ENCODE results near the gene CLNS1A.
"Not testable (repeated sequence)": the region's sequence is repeated elsewhere in the genome, so short reads cannot be mapped to it uniquely, and the experiment has no call there.

CLNS1A gene

GRCh38 chr11:77617892-77618291 lies 19.7 kb downstream of the CLNS1A start:
- DNase-seq, result no peak

DNA sequence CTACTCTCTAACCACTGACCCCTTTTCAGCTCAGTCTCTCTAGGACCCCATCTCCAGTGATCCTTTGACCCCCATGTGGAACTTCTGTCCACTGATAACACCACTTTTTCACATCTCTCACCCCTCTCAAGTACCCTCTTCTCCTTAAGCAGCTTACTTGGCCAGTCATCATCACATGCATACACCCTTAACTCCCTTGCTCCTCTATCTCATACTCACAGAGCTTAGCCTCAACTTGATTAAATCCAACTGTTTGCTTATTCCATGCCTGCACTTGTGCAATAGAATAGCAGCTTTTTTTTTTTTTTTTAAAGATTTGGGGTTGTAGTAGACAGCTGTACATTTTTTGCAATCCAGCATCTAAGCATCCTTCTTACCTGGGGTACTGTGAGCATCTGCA lies 25.7 kb downstream of the CLNS1A start:
- no peak for DNase-seq

- DNase-seq, result no peak
Observed at GRCh38 chr11:77609234-77609633, 28.4 kb downstream of the CLNS1A start.

DNA sequence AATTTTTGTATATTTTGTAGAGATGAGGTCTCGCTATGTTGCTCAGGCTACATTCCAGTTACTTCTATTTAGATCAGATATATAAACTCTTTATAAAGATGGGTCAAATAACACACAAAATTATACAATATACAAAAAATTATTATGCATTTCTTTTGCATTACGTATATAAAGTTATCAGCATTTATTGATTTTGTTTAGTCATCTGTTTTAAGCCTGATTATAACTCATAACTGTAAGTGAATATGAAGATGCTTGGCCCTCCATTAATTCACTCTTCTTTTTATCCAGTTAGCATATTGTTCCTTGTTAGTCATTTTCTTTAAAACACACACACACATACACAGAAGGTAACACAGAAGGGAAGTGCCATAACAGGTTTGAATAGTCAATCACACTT lies 33.3 kb downstream of the CLNS1A start:
- no peak for DNase-seq

GRCh38 chr11:77602381-77603088 lies 35.1 kb downstream of the CLNS1A start:
- DNase-seq, result no peak

DNA sequence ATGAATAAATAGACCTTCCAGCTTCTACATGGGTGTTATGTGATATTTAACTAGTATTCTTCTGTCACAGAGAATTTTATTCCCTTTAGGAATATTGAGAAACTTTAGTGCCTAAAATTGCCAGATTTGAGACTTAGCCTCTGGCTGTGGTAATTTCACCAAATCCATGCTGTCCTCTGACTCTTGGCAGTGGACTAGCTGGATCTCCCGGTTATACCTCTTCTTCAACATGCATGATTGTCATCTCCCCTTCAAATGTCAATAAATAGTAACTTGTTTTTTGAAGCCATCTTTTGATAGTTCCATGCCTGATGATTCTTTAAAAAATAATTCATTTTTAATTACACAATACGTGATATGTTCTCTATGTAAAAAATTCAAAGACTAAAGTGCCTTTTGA lies 39.4 kb downstream of the CLNS1A start:
- no peak for DNase-seq

DNA sequence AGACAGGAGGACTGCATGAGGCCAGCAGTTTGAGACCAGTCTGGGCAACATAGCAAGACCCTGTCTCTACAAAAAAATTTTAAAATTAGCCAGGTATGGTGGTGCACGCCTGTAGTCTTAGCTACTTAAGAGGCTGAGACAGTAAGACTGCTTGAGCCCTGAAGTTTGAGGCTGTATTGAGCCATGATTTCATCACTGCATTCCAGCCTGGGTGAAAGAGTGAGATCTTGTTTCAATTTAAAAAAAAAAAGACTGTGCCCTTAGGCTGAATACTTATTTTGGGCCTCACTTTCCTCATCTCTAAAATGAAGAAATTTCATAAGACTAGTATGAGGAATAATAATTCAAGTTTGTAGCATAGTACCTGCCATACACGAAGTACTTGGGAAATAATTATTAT lies 41.0 kb downstream of the CLNS1A start:
- DNase-seq, result no peak

DNA sequence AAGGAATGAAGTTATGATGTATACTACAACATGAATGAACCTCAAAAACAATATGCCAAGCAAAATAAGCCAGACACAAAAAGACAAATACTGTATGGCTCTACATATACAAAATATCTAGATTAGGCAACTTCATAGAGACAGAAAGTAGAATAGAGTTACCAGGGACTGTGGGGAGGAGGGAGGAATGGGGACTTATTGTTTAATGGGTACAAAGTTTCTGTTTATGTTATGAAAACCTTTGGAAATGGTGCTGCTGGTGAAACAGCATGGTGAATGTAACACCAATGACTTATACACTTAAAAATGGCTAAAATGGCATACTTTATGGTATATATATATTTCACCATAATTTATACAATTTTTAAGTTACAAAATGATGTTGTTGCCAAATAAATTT lies 43.7 kb downstream of the CLNS1A start:
- DNase-seq, result no peak

- no peak for DNase-seq
Observed at GRCh38 chr11:77592727-77593126, 44.9 kb downstream of the CLNS1A start.

DNA sequence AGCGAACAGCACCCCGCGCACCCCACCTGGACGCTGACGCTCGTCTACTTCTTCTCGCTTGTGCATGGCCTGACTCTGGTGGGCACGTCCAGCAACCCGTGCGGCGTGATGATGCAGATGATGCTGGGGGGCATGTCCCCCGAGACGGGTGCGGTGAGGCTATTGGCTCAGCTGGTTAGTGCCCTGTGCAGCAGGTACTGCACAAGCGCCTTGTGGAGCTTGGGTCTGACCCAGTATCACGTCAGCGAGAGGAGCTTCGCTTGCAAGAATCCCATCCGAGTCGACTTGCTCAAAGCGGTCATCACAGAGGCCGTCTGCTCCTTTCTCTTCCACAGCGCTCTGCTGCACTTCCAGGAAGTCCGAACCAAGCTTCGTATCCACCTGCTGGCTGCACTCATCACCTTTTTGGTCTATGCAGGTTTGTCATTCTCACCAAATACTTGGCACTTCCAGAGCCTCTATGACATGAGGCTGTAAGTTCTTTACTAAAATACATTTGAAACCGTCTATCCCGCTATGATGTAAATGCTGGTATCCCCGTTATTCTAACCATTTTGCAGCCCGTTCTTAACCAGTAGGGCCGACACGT lies 47.3 kb downstream of the CLNS1A start:
- DNase-seq, result no peak

DNA sequence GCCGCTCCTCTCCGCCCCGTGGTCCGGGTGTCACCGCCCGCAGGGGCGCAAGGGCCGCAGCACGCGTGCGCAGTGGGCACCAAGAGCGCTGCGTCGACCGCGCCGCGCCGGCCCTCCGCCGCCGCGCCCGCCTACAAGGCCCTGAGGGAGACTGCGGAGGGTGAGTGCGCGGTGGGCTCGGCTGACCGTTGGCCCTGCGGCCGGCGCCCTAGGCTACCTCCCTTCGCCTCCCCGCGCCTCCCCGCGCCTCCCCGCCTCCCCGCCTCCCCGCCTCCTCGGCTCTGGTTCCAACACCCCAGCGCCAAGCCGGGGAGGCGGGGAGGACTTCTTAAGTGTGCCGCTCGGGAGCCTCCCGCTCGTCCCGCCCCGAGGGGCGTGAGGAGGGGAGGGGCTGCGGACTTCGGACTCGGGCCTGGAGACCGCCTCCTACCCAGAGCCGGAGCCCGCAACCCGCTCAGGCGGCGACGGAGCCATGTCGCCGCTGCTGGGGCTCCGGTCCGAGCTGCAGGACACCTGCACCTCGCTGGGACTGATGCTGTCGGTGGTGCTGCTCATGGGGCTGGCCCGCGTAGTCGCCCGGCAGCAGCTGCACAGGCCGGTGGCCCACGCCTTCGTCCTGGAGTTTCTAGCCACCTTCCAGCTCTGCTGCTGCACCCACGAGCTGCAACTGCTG lies 47.9 kb downstream of the CLNS1A start, which contains the start of gene AQP11:
Gene AQP11, plus strand, starts transcription at position 433 of the 673 bp plus-strand sequence. Its CDS starts 40 bp downstream, at position 473.
- DNase-seq, result no peak

- no peak for DNase-seq
Observed at GRCh38 chr11:77589181-77589520, 48.4 kb downstream of the CLNS1A start.

GRCh38 chr11:77580712-77581337 lies 56.8 kb downstream of the CLNS1A start:
- DNase-seq, result no peak

DNA sequence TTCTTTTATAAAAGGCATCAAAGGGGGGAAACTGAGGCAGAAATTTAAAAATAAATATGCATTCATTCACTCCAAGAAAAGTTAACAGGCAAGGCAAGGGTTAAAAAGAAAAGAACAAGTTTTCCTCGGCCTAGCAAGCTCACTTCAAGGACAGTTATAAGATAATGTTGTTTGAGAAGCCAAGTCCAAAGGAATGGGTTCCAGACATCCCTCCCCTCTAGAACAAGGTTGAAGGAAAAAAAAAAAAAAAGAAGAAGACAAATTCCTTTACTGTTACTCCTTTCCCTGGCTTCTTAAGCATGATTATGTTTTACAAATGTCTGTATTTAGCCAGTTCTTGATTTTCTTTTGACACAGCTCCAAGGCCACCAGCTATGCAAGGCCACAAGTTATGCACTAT lies 62.2 kb downstream of the CLNS1A start:
- DNase-seq, result not testable (repeated sequence)

GRCh38 chr11:77570896-77571295 lies 66.7 kb downstream of the CLNS1A start:
- not testable (repeated sequence) for DNase-seq

DNA sequence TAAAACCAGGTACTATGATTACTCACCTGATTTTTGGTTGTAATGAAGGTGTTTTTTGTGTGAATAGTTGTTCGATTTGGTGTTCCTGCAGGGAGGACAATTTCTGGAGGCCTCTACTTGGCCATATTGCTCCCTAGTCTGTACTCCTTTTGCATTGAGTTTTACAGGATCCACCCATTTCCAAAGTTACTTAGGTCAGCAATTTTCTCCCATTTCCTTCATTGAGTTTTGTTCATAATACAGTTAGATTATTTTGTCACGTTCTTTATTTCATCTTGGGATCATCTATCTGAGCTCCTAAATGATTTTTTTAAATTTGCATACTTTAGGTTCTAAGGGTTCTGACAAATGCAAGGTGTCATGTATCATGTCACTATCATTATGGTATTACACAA lies 67.9 kb downstream of the CLNS1A start:
- DNase-seq, result no peak

DNA sequence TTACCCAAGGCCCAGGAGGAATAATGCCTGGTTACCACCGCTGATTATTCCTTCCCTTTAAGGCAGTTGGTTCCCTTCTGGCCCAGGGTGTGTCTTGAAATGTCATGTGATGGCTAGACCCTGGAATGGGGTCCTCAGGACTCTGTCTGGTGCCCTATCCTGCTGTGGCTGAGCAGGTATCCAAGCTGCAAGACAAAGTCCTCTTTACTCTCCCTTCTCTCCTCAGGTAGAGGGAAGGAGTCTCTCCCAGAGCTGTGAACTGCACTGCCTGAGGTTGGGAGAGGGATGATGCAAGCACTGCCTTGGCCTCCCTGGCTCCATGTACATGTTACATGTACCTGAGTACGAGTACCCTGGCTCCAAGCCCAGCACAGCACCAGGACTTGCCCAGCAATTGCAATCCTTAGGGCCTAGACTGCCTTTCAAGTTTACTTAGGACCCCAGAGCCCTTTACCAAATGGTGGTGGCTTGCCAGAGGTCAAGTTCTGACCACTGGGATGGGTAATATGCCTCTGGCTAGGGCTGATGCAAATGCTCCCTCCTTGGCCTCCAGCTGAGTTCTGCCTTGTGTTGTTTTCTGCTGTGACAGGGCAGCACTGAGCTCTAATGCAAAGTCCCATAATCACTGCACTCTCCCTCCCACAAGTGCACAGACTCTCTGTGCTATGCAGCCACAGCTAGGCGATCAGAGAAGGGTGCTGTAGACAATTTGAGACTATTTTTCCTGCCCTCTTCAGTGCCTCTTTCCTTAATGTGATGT lies 68.5 kb downstream of the CLNS1A start:
- DNase-seq, result no peak

- DNase-seq, result no peak
Observed at GRCh38 chr11:77568306-77568705, 69.3 kb downstream of the CLNS1A start.
